Measurements from ENCODE around the gene ZNF496. TPM values are rescaled to one million over a fixed set of nuclear protein-coding genes. Genes with fewer than 3 reads are reported as not detected.

The ZNF496 gene
- total RNA-seq, 1 experiment from 2014 or later, result 21.4 TPM

DNA sequence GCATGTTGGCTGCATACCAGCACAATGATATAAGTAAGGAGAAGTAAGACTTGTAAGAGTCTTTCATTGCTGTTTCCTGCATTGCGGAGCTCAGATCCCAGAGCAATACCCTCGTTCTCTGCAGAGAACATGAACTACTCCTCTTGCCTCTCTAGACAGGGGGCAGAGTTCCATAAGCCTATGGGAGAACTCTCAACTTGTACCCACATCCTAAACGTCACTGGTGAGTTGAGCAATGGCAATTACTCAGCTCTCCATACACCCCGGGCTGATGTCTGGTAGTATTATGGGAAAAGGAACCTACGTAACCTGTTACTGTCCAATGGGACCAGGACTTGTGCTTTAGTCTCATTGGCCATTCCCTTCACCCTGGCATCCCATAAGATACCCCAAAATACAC is 27.3 kb upstream of the ZNF496 start:
- no peaks in the 10 kb centered on the region for H3K9me3 ChIP-seq (ENCODE audit: control insufficient read depth, insufficient read depth, low read depth, low read length)
- ChIA-PET CTCF (no interaction called here), POLR2A (no interaction called here)
- no peaks in the 10 kb centered on the region for H3K4me1 ChIP-seq (ENCODE audit: control insufficient read depth, insufficient read depth, low read length)
- TF ChIP-seq, protein P1, sequence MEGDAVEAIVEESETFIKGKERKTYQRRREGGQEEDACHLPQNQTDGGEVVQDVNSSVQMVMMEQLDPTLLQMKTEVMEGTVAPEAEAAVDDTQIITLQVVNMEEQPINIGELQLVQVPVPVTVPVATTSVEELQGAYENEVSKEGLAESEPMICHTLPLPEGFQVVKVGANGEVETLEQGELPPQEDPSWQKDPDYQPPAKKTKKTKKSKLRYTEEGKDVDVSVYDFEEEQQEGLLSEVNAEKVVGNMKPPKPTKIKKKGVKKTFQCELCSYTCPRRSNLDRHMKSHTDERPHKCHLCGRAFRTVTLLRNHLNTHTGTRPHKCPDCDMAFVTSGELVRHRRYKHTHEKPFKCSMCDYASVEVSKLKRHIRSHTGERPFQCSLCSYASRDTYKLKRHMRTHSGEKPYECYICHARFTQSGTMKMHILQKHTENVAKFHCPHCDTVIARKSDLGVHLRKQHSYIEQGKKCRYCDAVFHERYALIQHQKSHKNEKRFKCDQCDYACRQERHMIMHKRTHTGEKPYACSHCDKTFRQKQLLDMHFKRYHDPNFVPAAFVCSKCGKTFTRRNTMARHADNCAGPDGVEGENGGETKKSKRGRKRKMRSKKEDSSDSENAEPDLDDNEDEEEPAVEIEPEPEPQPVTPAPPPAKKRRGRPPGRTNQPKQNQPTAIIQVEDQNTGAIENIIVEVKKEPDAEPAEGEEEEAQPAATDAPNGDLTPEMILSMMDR (IDR thresholded peaks at IDR 0.05), result no peak
- TF ChIP-seq POLR2AphosphoS5 (IDR thresholded peaks at IDR 0.05; ENCODE audit: low read depth, low read length) (no peak), SIN3A (IDR thresholded peaks at IDR 0.05; ENCODE audit: borderline replicate concordance, insufficient read depth, low read depth, low read length) (no peak), TCF7L2 (IDR thresholded peaks at IDR 0.05; ENCODE audit: low read depth, low read length) (no peak)
- TF ChIP-seq, protein P2, sequence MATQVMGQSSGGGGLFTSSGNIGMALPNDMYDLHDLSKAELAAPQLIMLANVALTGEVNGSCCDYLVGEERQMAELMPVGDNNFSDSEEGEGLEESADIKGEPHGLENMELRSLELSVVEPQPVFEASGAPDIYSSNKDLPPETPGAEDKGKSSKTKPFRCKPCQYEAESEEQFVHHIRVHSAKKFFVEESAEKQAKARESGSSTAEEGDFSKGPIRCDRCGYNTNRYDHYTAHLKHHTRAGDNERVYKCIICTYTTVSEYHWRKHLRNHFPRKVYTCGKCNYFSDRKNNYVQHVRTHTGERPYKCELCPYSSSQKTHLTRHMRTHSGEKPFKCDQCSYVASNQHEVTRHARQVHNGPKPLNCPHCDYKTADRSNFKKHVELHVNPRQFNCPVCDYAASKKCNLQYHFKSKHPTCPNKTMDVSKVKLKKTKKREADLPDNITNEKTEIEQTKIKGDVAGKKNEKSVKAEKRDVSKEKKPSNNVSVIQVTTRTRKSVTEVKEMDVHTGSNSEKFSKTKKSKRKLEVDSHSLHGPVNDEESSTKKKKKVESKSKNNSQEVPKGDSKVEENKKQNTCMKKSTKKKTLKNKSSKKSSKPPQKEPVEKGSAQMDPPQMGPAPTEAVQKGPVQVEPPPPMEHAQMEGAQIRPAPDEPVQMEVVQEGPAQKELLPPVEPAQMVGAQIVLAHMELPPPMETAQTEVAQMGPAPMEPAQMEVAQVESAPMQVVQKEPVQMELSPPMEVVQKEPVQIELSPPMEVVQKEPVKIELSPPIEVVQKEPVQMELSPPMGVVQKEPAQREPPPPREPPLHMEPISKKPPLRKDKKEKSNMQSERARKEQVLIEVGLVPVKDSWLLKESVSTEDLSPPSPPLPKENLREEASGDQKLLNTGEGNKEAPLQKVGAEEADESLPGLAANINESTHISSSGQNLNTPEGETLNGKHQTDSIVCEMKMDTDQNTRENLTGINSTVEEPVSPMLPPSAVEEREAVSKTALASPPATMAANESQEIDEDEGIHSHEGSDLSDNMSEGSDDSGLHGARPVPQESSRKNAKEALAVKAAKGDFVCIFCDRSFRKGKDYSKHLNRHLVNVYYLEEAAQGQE (IDR thresholded peaks at IDR 0.05; ENCODE audit: insufficient read depth in 1 of 2, low read depth in 2 of 2, low read length in 1 of 2), result no peak
- no TSS peak for BruUV-seq (replicated peaks)
- no peak overlapping the region for H3K27ac ChIP-seq (ENCODE audit: low read length)
- in situ Hi-C loops (cut with HindIII; ENCODE audit: low pct_unique_long_range_greater_than_20kb, low sequenced_read_pairs), result no loop called here
- ATAC-seq, result no peak
- DNase-seq (ENCODE audit: low read depth, low spot score), result no peak
- H3K4me3 ChIP-seq (ENCODE audit: low read depth in 2 of 2, low read length in 2 of 2), result no peak overlapping the region
- intact Hi-C loops (cut with micrococcal nuclease; ENCODE audit: unreplicated experiment), result no loop called here
- no peaks in the 10 kb centered on the region for H3K36me3 ChIP-seq (ENCODE audit: control insufficient read depth, insufficient read depth, low read length)
- H3K27me3 ChIP-seq (ENCODE audit: control insufficient read depth, insufficient read depth, low read length), result peaks cover 4% of the 10 kb centered on the region

DNA sequence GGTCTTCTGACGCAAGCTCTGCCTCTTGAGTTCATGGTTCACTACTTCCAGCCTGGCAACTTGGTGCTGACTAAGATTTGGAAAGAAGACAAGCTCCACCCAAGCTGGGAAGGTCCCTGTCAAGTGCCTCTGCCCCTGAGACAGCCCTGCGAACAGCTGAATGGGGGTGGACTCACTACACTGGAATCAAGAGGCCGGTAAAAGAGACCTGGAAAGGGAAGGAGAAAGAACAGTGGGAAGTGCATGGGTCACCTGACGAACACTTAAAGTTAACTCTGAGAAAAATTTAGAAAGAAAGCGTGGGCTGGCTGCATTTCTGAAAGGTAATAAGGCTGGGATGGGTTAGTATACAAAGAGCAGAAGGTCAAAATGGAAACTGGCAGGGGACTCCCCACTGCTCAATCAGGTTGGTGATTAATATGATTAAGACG is 26.1 kb upstream of the ZNF496 start:
- Histone ChIP-seq H3K4me1 (ENCODE audit: control insufficient read depth, insufficient read depth, low read length) (no peaks in the 10 kb centered on the region), H3K36me3 (ENCODE audit: control insufficient read depth, insufficient read depth, low read length) (no peaks in the 10 kb centered on the region), H3K27ac (ENCODE audit: low read length) (no peak overlapping the region), H3K9me3 (ENCODE audit: control insufficient read depth, insufficient read depth, low read depth, low read length) (no peaks in the 10 kb centered on the region), H3K27me3 (ENCODE audit: control insufficient read depth, insufficient read depth, low read length) (peaks cover 4% of the 10 kb centered on the region), H3K4me3 (ENCODE audit: low read depth in 2 of 2, low read length in 2 of 2) (no peak overlapping the region)
- BruUV-seq (replicated peaks), result no TSS peak
- DNase-seq (ENCODE audit: low read depth, low spot score) (no peak), ATAC-seq (no peak)
- in situ Hi-C loops (cut with HindIII; ENCODE audit: low pct_unique_long_range_greater_than_20kb, low sequenced_read_pairs), result no loop called here
- ChIA-PET CTCF (no interaction called here), POLR2A (no interaction called here)
- TF ChIP-seq TCF7L2 (IDR thresholded peaks at IDR 0.05; ENCODE audit: low read depth, low read length), result no peak
- TF ChIP-seq, protein P1 (IDR thresholded peaks at IDR 0.05), result no peak
- TF ChIP-seq SIN3A (IDR thresholded peaks at IDR 0.05; ENCODE audit: borderline replicate concordance, insufficient read depth, low read depth, low read length), result no peak
- TF ChIP-seq POLR2AphosphoS5 (IDR thresholded peaks at IDR 0.05; ENCODE audit: low read depth, low read length), result no peak
- TF ChIP-seq, protein P2 (IDR thresholded peaks at IDR 0.05; ENCODE audit: insufficient read depth in 1 of 2, low read depth in 2 of 2, low read length in 1 of 2), result no peak
- intact Hi-C loops (cut with micrococcal nuclease; ENCODE audit: unreplicated experiment), result no loop called here
